Amygdala (tissue), 56 donors: ENCODE data around the gene LRRFIP1.
"Not testable (repeated sequence)": the region's sequence is repeated elsewhere in the genome, so short reads cannot be mapped to it uniquely, and the experiment has no call there.

Experiments used
- DNase-seq, 56 donors: peaks; one replicate each; lab custom pipeline; 2025; lab: John Stamatoyannopoulos, UW

Gene LRRFIP1

DNA sequence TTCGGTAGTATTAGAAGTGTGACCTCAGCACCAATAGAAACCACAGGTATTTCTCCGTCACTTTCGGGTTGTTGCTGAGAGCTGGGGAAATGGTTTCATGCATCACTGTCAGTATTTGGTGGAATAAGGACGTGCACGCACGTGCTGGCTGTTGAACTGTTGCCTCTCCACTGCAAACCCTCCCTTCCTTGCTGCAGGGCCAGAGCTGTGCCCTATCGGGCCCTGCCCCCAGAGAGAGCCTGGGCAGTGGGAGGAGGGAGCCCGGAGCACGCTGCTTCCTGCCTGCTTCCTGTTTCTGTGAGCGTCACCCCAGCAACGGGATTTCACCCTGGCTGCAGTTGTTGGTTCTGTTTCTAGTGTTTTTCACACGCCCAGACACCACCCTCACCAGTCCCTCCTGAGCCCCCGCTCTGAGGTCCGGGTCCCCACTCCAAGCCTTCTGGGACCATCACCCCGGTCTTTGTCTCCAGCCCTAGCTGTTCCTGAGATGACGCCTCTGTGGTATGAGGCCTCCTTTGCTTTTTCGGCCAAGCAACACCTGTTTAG, 47.4 kb downstream of the LRRFIP1 start:
- DNase-seq = peak in 37 of 56 donors; percentile 27 to 77 (median 55)

DNA sequence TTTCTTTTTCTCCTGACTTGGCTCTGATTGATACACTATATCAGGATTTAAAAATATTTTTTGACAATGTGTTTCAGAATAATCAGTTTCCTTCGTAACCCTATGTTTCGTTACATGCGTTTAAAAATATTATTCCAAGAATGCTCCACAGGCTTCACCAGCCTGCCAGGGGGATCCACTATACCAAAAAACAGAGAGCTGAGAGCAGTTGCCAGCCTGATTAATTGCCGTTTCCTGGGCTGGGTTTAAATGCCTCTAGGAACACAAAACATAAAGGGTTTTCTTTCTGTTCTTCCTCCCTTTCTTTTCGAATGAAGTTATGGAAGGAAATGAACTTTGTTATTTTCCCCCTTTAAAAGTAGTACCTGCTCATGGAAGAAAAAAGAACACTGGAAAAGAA, 47.9 kb downstream of the LRRFIP1 start:
- no peak for DNase-seq

DNA sequence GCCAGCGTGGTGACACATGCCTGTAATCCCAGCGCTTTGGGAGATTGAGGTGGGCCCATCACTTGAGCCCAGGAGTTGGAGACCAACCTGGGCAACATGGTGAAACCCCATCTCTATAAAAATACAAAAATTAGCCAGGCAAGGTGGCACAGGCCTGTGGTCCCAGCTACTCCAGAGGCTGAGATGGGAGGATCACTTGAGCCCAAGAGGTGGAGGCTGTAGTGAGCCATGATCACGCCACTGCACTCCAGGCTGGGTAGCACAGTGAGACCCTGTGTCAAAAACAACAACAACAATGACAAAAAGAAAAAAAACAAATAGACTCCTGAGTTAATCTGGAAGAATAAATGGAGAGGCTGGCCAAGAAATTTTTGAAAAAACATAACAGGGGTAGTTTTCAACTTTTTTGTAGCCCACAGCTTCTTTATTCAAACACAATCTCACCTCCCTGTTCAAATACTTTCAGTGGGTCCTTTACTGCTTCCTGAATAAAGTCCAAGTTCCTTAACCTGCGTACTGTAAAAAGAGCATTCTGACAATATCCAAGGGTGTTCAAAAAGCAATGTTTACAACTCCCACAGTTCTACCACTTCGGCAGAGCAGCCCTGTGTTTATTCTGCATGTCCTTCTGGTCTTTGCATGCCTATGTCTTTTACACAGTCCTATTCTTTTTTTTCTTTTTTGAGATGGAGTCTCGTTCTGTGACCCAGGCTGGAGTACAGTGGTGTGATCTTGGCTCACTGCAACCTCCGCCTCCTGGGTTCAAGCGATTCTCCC, 53.5 kb downstream of the LRRFIP1 start:
- no peak for DNase-seq

DNA sequence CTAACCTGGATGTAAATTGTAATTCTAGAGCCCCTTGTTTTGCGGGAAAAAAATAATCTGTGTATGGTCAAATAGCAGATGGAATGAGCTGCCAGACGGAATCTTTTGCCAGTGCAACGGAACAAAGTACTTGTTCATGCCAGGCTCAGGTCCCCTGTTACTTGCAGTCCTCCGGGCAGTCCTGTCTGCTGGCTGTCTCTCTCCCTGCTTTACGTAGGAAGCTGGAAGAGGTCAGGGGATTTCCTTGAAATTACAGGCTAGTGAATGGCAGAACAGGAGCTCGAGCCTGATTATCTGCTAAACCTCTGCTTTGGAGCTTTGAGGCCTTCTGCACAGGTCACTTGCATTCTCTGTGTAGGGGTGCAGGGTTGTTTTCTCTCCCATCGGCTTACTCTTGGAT, 54.8 kb downstream of the LRRFIP1 start:
- DNase-seq = no peak

DNA sequence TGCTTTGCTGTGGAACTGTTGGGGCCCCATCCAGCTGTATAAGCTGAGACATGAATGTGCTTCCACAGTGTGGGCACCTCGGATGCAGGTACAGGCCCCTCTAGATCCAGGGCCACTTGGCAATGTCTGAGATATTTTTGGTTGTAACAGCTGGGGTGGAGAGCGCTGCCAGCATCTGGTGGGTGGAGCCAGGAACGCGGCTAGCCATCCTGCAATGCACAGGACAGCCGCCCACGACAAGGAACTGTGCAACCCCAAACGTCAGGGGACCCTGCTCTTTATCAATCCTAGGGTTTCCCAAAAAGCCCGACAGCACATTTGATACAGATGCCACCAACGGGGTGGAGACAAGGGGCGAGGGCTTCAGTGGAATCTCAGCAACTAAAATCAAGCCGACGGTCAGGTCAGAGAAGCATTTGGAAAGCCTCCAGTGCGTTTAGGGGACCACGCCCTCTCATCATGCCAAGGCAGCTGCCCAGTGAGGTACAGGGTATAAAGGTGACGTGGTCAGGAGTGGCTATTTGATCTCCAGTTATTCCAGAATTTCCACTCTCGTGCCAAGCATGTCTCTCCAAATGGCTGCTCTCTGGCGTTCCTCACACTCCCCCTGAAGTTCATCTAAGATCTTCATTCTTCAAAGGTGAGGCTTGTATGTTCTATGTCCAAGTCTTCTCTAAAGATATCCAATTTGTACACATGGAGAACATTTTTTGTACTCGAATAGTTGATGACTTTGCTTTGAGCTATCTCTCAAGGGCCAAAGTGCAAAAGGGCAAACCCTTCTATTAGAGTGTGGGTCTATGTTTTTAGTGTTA, 55.7 kb downstream of the LRRFIP1 start:
- no peak for DNase-seq

DNA sequence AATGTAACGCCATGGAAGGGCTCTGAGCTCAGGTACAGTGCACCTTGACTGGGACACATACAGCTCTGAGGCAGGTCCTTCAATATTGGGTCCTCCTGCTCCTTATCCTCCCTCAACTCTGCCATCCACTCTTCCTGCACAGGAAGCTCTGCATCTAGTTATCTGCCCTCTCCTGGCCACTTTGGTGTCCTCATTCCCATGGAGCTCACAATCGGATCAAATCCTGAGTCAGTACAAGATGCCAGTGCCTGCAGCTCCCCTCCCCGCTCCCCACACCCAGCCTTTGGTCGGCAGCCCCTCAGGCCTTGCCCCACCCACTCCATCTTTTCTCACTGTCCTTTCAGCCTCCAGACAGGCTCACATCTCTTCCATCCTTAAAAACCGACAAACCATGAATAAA, 58.0 kb downstream of the LRRFIP1 start:
- DNase-seq = no peak

DNA sequence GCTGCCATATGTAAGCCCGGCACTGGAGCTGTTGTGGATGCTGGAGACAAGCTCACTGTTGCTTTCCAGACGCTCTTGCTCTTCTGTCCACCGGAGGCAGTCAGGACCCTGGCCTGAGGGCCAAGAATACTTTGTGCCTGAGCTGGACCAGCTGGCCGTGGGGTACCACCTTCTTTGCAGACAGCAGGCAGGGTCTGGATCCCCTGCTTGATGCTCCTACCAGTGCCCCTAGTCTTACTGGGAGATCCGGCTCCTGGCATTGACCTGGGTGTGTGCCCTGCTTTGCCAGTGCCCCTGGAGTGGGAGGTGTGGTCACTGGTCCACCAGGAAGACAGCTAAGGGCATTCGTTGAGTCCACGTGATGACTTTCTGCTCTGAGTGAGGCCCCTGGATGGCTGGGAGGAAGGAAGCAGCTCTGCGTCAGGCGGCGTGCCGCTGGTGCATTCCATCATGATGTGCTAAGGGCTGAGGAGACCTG, 59.3 kb downstream of the LRRFIP1 start:
- peak in 1 of 56 donors; percentile 34 for DNase-seq

DNA sequence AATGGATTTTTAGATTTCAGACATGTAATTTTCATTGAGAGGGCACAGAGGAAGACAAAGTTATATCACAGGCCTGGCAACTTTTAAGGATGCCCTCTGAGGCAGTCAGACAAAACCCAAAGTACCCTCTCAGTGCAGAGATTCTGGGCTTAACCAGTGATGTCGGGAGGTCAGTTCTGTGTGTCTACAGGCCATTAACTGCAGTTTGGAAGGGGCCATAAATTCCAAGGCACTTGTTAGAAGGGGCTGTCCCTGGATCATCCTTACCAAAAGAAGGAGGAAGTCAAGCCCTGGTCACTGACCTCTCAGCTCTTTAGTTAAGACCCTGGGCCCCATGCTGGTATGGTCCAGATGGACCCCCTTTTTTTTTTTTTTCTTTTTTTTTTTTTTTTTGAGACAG, 60.7 kb downstream of the LRRFIP1 start:
- DNase-seq = no peak

DNA sequence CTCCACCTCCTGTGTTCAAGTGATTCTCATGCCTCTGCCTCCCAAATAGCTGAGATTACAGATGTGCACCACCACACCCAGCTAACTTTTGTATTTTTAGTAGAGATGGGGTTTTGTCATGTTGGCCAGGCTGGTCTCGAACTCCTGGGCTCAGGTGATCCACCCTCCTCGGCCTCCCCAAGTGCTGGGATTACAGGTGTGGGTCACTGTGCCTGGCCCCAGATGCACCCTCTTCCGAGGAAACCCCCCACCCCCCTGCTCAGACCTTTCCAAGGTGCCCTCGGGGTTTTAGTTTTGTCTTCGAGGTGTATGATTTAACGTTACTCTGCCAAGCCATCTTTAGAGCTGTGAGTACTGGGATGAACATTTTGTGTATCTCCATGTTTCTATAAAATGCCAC, 61.2 kb downstream of the LRRFIP1 start:
- DNase-seq = not testable (repeated sequence)

DNA sequence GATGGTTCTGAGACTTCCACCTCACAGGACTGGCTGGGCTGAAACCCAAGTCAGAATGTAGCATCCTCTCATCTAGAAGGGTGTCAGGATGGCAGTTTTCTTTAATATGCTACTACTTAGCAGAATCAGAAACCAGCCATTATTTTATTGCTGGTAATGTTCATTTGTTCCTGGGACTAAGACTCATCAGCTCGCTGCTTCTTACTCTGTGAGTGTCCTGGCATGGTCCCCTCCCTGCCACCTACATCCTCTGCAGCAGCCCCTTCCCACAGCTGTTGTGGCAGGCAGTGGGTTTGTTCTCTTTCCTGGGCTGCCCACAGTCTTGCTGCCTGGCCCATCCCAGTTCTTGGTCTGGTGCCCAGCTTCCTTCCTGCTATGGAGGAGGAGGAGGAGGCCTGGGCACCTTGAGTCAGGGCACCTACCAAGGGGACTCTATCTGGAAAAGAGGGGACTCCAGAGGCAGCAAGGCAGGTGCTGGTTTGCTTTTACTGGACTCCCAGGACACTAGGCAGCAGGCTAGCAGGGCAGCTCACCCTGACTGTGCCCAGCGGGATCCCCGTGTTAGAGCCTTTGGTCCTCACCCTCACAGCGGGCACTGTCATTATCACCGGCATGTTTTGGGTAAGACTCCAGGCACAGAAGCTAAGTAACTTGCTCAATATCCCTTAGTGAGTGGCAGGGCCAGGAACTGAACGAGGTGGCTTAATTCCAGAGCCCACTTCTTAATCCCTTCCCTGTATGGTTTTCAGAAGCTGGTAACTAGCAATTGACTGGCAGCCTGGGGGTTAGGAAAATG, 62.1 kb downstream of the LRRFIP1 start:
- no peak for DNase-seq

DNA sequence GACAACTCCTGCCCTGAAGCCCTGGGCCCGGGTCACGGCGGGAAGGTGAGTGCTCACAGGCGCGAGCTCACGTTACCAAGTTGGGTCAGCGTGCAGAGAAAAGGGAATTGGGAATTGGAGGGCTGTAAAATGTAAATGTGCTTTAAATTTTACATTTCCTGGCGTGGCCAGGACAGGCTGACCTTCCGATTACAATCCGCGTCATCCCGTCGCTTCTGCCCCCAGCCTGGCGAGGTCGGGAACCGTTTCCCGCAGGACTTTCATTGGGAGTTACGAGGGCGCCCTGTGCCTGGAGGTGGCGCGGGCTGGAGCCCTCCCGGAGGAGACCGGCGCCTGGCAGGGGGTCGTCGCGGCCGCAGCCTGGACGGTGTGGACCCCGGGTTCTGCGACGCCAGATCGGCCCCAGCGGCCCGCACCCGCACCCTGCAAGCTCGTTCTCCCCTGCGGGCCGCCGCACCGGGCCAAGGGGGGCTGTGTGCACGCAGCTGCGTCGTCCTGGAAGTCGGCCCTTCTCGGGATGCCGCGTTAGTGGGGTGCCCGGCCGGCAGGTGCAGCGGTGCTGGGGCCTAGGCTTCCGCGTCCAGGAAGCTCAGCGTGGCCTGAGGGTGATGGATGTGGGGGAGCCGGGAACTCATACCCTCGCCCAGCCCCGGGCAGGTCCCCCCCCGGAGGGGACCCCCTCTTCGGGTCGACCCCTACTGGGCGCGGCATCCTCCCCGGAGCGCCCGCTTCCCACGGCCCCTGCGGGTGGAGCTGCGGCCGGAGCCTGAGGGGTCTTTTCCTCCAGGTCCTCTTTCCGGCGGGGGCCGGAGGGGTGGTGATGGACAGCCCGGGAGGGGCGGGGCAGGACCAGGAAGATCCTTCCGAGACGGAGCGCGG, 63.9 kb downstream of the LRRFIP1 start:
- DNase-seq = peak in 1 of 56 donors; percentile 54

DNA sequence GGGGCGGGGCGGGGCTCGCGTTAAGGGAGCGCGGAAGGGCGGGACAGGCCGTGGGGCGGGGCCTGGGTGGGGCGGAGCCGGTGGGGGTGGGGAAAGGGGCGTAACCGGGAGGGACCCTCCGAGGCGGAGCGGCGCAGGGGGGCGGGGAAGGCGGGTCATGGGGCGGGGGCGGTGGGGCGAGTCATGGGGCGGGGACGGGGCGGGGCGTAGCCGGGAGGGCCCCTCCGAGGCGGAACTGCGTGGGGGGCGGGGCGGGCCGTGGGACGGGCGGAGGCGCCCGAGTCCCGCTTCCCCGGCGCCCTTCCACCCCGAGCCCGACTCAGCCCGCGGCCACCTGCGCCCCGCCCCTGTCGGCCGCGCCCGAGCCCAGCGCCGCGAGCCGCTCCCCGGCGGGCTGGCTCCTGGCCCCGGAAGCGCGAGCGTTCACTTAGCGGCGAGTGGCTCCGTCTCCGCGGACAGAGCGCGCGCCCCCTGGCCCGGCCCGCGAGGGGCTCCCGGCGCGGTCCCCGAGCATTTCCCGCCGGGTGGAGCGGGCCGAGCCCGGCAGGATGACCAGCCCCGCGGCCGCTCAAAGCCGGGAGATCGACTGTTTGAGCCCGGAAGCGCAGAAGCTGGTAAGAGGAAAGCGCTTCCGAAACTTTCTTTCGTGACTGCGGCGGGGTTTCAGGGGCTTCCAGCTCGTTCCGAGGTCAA, 64.7 kb downstream of the LRRFIP1 start:
- DNase-seq = peak in 54 of 56 donors; percentile 31 to 96 (median 85)

DNA sequence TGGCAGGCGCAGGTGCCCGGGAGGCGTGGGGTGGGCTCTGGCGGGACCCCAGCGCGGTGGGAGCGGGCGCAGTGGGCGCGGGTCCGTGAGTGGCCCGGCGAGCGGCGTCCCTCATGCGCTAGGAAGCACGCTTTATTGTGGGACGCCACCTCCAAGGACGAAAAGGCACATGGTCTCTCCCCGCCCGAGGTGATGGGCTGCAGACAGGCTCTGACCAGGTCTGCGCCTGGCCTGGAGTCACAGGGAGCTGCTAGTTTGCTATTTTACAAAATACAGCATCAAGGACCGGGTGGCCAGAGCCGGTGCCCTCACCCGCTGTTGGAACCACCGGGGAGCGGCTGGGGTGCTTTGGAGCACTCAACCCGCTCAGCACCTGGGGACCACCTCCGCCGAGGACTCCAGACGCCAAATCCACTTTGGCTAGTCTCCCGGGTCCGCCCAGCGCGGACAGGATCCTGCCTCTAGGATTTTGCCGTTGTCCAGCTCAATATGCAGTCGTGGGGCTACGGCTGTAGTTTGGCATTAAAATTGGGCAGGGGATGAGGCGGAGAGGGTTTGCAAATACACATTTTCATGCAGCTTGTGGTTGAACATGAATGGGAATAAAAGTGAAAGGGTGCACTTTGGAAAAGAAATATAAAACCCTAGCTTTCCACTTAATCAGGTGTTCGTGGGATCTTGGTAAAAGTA, 65.4 kb downstream of the LRRFIP1 start:
- peak in 1 of 56 donors; percentile 41 for DNase-seq

DNA sequence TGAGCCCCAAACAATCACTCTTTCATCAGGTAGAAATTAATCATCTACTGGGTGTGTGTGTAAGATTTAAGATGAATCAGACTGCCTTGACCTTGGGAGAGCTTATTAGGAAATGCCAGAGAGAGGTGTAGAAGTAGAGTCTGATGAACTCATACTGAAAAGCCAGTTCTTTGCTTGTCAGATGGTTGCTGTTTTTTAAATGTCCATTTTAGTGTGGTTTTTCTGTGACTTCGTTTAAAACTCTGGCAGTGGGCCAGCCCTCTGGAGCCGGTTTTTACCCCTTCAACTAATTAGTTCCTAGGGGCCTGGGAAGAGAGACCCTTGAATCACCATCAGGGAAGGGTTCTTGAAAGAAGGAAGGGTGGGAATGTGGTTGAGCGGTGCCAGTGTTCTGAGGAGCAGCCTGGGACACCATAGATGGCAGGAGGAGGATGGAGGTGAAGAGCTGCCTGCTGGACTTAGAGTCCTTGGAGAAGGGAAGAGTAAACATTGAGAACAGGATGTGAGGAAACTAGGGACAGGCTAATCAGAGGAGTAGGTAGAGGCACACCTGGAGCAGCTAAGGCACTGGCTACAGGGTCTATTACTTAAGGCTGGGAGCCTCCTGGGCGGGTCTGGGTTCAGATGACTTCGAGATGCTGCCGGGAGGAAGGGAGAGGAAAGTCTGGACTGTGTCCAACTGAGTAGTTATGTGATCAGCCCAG, 66.1 kb downstream of the LRRFIP1 start:
- no peak for DNase-seq

DNA sequence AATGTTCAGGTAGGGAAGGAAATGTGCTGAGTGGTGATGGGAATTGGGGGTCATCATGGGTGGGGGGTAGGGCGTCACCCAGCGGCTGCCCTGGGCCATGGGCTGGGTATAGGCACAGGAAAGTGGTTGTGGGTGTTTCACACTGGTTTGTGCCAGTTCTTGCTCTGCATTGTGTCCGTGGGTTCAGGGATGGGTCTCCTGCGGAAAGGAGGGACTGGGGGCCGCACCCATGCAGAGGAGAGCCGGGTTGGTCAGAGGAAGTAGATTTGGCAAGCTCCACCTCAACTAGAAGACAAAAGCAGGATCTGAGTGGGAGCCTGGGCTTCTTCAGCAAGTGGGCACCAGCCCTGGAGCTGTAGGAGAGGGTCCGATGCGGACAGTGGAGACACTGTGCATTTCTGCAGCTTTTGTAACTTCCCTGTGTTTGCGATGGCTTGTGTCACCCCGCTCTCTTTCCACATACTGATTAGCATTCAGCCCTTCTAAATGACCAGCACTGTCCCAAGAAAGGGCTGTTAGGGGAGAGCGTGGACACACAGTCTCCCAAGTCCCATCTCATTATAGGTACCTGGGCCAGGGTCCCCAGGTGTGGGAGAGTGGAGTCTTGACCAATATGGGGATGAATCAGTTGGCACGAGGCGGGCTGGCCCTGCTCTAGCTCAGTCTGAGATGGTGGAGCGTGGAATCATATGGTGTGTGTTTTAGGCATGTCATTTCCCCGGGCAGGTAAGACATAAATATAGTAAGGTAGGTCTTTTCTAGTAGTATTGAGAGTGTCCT, 67.2 kb downstream of the LRRFIP1 start:
- no peak for DNase-seq

DNA sequence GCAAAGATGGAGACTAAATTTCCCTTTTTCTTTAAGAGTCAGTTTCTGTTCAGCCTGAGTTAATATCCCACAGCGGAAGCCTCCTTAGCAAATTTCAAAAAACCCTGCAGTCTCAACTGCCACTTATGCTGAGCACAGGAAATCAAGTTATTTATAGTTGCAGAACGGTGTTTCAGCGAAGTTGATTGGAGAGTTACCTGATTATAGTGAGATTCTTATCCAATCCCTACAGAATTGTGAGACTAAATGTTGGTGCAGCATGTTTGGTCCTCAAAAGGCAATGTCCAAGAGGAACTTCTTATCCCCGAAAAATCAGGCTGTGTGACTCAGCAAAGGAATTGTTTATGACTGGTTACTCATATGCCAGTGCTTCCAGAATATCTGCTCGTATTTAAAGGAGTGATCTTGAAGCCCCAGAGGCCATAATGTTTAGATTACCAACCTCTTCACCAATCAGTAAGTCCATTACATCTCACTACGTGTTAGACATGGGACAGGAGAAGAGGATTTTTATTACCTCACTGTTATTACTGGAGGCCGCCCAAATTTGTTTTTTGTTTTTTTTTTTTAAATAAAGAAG, 67.9 kb downstream of the LRRFIP1 start:
- no peak for DNase-seq

DNA sequence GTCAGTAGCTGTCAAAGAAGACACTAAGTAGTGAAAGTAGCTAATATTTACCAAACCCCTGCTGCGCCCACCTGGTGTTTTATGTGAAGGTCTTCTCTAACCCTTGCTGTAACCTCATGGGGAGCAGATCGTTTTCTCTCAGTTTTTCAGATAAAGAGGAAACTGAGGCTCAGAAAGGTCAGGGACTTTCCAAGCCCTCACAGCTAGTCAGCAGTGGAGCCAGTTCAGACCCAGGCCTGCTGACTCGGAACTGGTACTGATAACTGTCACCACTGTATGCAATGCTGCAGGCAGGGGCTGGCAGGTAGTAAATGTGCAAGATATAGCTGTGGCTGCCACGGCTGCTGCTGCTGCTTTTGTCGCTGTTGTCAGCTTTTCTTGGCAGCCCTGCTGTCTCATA, 69.1 kb downstream of the LRRFIP1 start:
- no peak for DNase-seq
